HCT116 (cell line): ENCODE data around the gene BEND4.

Experiments
- POLR2A ChIP-seq: IDR thresholded peaks from 2 replicates; pipeline ENCODE4 v1.7.0; 2011; ENCODE audit warnings: borderline replicate concordance; ENCODE audit not compliant: insufficient read depth, insufficient read length; ENCODE audit errors: extremely low read depth
- POLR2AphosphoS5 ChIP-seq: IDR thresholded peaks from 2 replicates; pipeline ENCODE4 v1.6.1; 2011; ENCODE audit warnings: mild to moderate bottlenecking, low read depth, low read length, moderate library complexity
- SP1 ChIP-seq: IDR thresholded peaks from 2 replicates; pipeline ENCODE4 v1.6.1; 2012; ENCODE audit warnings: low read depth
- TF ChIP-seq, protein P1 (sequence below): IDR thresholded peaks from 2 replicates; pipeline ENCODE4 v1.6.1; 2012
- TF ChIP-seq, protein P2 (sequence below): IDR thresholded peaks from 2 replicates; pipeline ENCODE4 v1.6.1; 2011; ENCODE audit warnings: mild to moderate bottlenecking, low read length, moderate library complexity; ENCODE audit not compliant: insufficient replicate concordance; ENCODE audit errors: extremely low read depth
- TF ChIP-seq, protein P3 (sequence below): IDR thresholded peaks from 2 replicates; pipeline ENCODE4 v1.6.1; 2012; ENCODE audit warnings: low read depth

DNA sequence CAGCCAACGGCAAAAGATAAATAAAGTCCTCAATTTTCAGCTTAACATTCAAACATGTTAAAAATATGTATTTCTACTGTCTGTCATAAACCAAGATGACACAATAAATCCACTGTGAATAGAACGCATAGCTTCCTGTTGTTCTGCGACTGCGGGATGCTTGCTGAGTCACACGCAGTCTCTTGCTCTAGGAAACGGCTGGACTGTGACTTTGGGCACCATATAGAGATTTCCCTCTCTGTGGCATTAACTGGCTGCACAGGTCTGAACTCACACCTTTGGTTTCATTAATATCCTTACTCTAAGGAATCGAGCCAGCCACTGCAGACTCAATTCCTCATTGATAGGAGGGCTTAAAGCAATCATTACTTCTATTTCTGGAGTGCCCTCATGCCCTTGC, 8.4 kb downstream of the BEND4 start:
- TF ChIP-seq, protein P1, sequence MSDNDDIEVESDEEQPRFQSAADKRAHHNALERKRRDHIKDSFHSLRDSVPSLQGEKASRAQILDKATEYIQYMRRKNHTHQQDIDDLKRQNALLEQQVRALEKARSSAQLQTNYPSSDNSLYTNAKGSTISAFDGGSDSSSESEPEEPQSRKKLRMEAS, result no peak
- TF ChIP-seq, protein P2, sequence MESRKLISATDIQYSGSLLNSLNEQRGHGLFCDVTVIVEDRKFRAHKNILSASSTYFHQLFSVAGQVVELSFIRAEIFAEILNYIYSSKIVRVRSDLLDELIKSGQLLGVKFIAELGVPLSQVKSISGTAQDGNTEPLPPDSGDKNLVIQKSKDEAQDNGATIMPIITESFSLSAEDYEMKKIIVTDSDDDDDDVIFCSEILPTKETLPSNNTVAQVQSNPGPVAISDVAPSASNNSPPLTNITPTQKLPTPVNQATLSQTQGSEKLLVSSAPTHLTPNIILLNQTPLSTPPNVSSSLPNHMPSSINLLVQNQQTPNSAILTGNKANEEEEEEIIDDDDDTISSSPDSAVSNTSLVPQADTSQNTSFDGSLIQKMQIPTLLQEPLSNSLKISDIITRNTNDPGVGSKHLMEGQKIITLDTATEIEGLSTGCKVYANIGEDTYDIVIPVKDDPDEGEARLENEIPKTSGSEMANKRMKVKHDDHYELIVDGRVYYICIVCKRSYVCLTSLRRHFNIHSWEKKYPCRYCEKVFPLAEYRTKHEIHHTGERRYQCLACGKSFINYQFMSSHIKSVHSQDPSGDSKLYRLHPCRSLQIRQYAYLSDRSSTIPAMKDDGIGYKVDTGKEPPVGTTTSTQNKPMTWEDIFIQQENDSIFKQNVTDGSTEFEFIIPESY, result no peak
- TF ChIP-seq SP1, result no peak
- TF ChIP-seq, protein P3, sequence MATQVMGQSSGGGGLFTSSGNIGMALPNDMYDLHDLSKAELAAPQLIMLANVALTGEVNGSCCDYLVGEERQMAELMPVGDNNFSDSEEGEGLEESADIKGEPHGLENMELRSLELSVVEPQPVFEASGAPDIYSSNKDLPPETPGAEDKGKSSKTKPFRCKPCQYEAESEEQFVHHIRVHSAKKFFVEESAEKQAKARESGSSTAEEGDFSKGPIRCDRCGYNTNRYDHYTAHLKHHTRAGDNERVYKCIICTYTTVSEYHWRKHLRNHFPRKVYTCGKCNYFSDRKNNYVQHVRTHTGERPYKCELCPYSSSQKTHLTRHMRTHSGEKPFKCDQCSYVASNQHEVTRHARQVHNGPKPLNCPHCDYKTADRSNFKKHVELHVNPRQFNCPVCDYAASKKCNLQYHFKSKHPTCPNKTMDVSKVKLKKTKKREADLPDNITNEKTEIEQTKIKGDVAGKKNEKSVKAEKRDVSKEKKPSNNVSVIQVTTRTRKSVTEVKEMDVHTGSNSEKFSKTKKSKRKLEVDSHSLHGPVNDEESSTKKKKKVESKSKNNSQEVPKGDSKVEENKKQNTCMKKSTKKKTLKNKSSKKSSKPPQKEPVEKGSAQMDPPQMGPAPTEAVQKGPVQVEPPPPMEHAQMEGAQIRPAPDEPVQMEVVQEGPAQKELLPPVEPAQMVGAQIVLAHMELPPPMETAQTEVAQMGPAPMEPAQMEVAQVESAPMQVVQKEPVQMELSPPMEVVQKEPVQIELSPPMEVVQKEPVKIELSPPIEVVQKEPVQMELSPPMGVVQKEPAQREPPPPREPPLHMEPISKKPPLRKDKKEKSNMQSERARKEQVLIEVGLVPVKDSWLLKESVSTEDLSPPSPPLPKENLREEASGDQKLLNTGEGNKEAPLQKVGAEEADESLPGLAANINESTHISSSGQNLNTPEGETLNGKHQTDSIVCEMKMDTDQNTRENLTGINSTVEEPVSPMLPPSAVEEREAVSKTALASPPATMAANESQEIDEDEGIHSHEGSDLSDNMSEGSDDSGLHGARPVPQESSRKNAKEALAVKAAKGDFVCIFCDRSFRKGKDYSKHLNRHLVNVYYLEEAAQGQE, result no peak
- no peak for TF ChIP-seq POLR2AphosphoS5
- TF ChIP-seq POLR2A, result no peak
